Inflammatory macrophage (primary cell): Measurements from ENCODE around the gene DRAXIN.
A peak's percentile ranks its signal among the peaks of the same experiment; 100 is the strongest.

Experiments
- DNase-seq, 2 donors: peaks; one replicate each; pipeline ENCODE4 v3.0.0-alpha.2; 2020 to 2022

DRAXIN gene

GRCh38 chr1:11738783-11739182, 47.3 kb downstream of the DRAXIN start:
- DNase-seq = peak; percentile 23 to 29

- DNase-seq = no peak
Observed at GRCh38 chr1:11740258-11741192, 49.0 kb downstream of the DRAXIN start.

GRCh38 chr1:11741482-11741881, 50.0 kb downstream of the DRAXIN start:
- DNase-seq = no peak

- DNase-seq = no peak
Observed at GRCh38 chr1:11741919-11742558, 50.5 kb downstream of the DRAXIN start.

GRCh38 chr1:11744287-11744686, 52.8 kb downstream of the DRAXIN start:
- DNase-seq = no peak

- DNase-seq = no peak
Observed at GRCh38 chr1:11746092-11746491, 54.6 kb downstream of the DRAXIN start.

GRCh38 chr1:11746795-11747487, 55.4 kb downstream of the DRAXIN start:
- DNase-seq = no peak

GRCh38 chr1:11748294-11749202, 57.0 kb downstream of the DRAXIN start:
- DNase-seq = no peak

GRCh38 chr1:11749203-11749689, 57.7 kb downstream of the DRAXIN start:
- peak in 1 of 2 donors; percentile 66 for DNase-seq

- no peak for DNase-seq
Observed at GRCh38 chr1:11749996-11750395, 58.5 kb downstream of the DRAXIN start.

GRCh38 chr1:11751087-11751486, 59.6 kb downstream of the DRAXIN start:
- no peak for DNase-seq

GRCh38 chr1:11752359-11753088, 61.0 kb downstream of the DRAXIN start:
- DNase-seq = no peak

GRCh38 chr1:11753555-11754208, 62.2 kb downstream of the DRAXIN start:
- DNase-seq = no peak

GRCh38 chr1:11757047-11757446, 65.5 kb downstream of the DRAXIN start:
- DNase-seq = no peak

GRCh38 chr1:11759791-11760190, 68.3 kb downstream of the DRAXIN start:
- DNase-seq = no peak

GRCh38 chr1:11761285-11761684, 69.8 kb downstream of the DRAXIN start:
- no peak for DNase-seq

GRCh38 chr1:11761988-11762406, 70.5 kb downstream of the DRAXIN start, which contains the start of gene C1orf167:
TSS of gene C1orf167 (plus strand) at chr1:11762193. CDS start at chr1:11764401, 2,208 bp downstream.
- no peak for DNase-seq

- no peak for DNase-seq
Observed at GRCh38 chr1:11764115-11764514, 72.6 kb downstream of the DRAXIN start.

GRCh38 chr1:11764519-11764918, 73.0 kb downstream of the DRAXIN start:
- DNase-seq = no peak

- no peak for DNase-seq
Observed at GRCh38 chr1:11765661-11766428, 74.3 kb downstream of the DRAXIN start.
